GM23338 (cell line): Measurements from ENCODE around the gene CD72.

Experiments used
- CREB1 ChIP-seq: fragments of 250-450 bp; sonication (Bioruptor Pico); IDR thresholded peaks from 2 replicates; pipeline ENCODE4 v1.5.0; 2020; ENCODE audit warnings: low read depth, mild to moderate bottlenecking, moderate library complexity
- CTCF ChIP-seq, 2 experiments: fragments of 200-600 bp in 1 of 2; sonication (generic) in 1 of 2; conservative IDR thresholded peaks; 2 replicates each; pipeline versions ENCODE4 v1.5.1 to v1.6.1; 2016 to 2017; ENCODE audit warnings: antibody characterized with exemption in 2 of 2, low read depth in 2 of 2, mild to moderate bottlenecking in 2 of 2, moderate library complexity in 1 of 2
- ETS1 ChIP-seq: IDR thresholded peaks from 2 replicates; pipeline ENCODE4 v1.6.1; 2016; ENCODE audit warnings: antibody characterized with exemption
- EZH2 ChIP-seq: fragments of 200-600 bp; sonication (generic); IDR thresholded peaks from one replicate; pipeline ENCODE4 v1.8.0; 2017; ENCODE audit warnings: antibody characterized with exemption, mild to moderate bottlenecking, low read depth; ENCODE audit not compliant: unreplicated experiment
- EZH2phosphoT487 ChIP-seq: fragments of 200-600 bp; sonication (generic); IDR thresholded peaks from one replicate; pipeline ENCODE4 v1.8.1; 2018; ENCODE audit warnings: antibody characterized with exemption; ENCODE audit not compliant: unreplicated experiment
- JUNB ChIP-seq: IDR thresholded peaks from one replicate; pipeline ENCODE4 v1.6.1; 2016; ENCODE audit warnings: antibody characterized with exemption; ENCODE audit not compliant: unreplicated experiment
- NANOG ChIP-seq: IDR thresholded peaks from 2 replicates; pipeline ENCODE4 v1.6.1; 2016; ENCODE audit warnings: antibody characterized with exemption, borderline replicate concordance
- POLR2AphosphoS5 ChIP-seq: IDR thresholded peaks from 2 replicates; pipeline ENCODE4 v1.6.1; 2016; ENCODE audit warnings: antibody characterized with exemption, low read depth
- STAT1 ChIP-seq: IDR thresholded peaks from one replicate; pipeline ENCODE4 v1.6.1; 2016; ENCODE audit warnings: antibody characterized with exemption; ENCODE audit not compliant: unreplicated experiment
- ZNF114 ChIP-seq: fragments of 250-450 bp; sonication (Bioruptor Pico); IDR thresholded peaks from 2 replicates; pipeline ENCODE4 v1.5.0; 2020; ENCODE audit warnings: mild to moderate bottlenecking, moderate library complexity
- ZNF331 ChIP-seq: fragments of 250-450 bp; sonication (Bioruptor Pico); IDR thresholded peaks from 2 replicates; pipeline ENCODE4 v1.5.0; 2020; ENCODE audit warnings: low read depth, mild to moderate bottlenecking, moderate library complexity
- TF ChIP-seq, protein P1 (sequence below): IDR thresholded peaks from one replicate; pipeline ENCODE4 v1.6.1; 2018; ENCODE audit warnings: antibody characterized with exemption; ENCODE audit not compliant: unreplicated experiment

DNA sequence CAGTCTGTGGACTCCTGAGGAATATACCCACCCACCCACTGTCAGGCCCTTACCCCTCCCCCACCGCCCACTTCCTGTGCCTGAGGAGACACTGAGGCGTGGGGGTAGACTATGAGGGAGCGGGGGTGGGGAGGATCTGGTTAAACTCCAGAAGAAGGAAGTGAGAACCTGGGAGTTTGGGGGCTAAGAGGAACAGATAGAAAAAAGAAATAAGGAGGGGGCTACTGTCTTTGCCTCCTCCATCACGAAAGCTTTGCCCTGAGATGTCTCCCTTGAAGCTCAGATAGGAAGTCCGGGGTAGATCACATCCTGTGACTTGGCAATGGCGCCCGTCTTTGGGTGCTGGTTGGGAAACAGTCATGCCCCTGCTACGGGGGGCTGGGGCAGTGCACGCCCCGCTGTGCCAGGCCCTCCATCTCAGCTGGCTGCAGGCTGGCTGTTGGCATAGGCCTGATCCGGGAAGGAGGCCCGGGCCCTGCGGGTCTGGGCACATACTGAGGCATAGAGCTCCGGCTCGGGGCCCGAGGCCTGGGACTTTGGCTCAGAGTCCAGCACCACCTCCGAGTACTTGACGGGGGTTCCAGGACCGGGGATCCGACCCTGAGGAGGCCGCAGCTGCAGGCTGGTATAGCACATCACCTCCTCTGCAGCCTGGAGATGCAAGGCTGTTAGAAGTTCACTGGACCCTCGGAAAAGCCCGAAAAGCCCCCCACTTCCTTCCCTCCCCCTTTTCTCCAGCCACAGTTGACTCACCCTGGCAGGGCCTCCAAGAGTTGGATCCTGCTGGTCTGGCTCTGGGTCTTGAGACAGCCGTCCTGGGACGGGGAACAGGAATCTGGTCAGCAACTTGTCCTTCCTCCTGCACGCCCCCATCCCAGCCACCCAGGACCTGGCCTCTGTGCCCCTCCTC lies 31.5 kb upstream of the CD72 start:
- TF ChIP-seq CTCF (conservative IDR thresholded peaks at IDR 0.05; ENCODE audit: low read depth in 2 of 2) (no peak), EZH2phosphoT487 (no peak), POLR2AphosphoS5 (no peak), EZH2 (no peak), ETS1 (no peak), STAT1 (no peak), NANOG (no peak), ZNF114 (CRISPR knock-in tag) (no peak), JUNB (no peak), ZNF331 (CRISPR knock-in tag) (no peak), CREB1 (CRISPR knock-in tag) (no peak)
- TF ChIP-seq, protein P1, sequence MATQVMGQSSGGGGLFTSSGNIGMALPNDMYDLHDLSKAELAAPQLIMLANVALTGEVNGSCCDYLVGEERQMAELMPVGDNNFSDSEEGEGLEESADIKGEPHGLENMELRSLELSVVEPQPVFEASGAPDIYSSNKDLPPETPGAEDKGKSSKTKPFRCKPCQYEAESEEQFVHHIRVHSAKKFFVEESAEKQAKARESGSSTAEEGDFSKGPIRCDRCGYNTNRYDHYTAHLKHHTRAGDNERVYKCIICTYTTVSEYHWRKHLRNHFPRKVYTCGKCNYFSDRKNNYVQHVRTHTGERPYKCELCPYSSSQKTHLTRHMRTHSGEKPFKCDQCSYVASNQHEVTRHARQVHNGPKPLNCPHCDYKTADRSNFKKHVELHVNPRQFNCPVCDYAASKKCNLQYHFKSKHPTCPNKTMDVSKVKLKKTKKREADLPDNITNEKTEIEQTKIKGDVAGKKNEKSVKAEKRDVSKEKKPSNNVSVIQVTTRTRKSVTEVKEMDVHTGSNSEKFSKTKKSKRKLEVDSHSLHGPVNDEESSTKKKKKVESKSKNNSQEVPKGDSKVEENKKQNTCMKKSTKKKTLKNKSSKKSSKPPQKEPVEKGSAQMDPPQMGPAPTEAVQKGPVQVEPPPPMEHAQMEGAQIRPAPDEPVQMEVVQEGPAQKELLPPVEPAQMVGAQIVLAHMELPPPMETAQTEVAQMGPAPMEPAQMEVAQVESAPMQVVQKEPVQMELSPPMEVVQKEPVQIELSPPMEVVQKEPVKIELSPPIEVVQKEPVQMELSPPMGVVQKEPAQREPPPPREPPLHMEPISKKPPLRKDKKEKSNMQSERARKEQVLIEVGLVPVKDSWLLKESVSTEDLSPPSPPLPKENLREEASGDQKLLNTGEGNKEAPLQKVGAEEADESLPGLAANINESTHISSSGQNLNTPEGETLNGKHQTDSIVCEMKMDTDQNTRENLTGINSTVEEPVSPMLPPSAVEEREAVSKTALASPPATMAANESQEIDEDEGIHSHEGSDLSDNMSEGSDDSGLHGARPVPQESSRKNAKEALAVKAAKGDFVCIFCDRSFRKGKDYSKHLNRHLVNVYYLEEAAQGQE, result no peak
